Small intestine (tissue), 7 donors: ENCODE data around the gene FHIT. TPM values are rescaled to one million over a fixed set of nuclear protein-coding genes. Genes with fewer than 3 reads are reported as not detected.

Source experiments
- DNase-seq, 2 donors: peaks; one replicate each; pipeline versions ENCODE4 v3.0.0 to v3.0.0-alpha.2; 2013
- FAIRE-seq: peaks from 2 replicates; lab custom pipeline; 2012; peaks lifted over from hg19 to GRCh38; lab: Jason Lieb, UNC
- H3K27ac ChIP-seq, 3 donors: one replicate each; pipeline ENCODE4 v1.5.1; 2013; ENCODE audit warnings: low read length in 2 of 3, mild to moderate bottlenecking in 2 of 3, control low read depth in 1 of 3, inconsistent platforms in 1 of 3, low read depth in 1 of 3, moderate library complexity in 1 of 3
- H3K27me3 ChIP-seq, 3 donors: one replicate each; pipeline ENCODE4 v1.6.1; 2013; ENCODE audit warnings: low read length in 3 of 3, inconsistent platforms in 1 of 3; ENCODE audit not compliant: control insufficient read depth in 3 of 3, insufficient read depth in 3 of 3
- H3K36me3 ChIP-seq, 3 donors: one replicate each; pipeline ENCODE4 v1.6.1; 2013; ENCODE audit warnings: low read length in 3 of 3, inconsistent platforms in 1 of 3, low read depth in 1 of 3, mild to moderate bottlenecking in 1 of 3, moderate library complexity in 1 of 3; ENCODE audit not compliant: control insufficient read depth in 3 of 3, insufficient read depth in 2 of 3
- H3K4me1 ChIP-seq, 3 donors: one replicate each; pipeline ENCODE4 v1.6.1; 2013; ENCODE audit warnings: low read length in 2 of 3, inconsistent platforms in 1 of 3, low read depth in 1 of 3, mild to moderate bottlenecking in 1 of 3, moderate library complexity in 1 of 3; ENCODE audit not compliant: control insufficient read depth in 3 of 3, insufficient read depth in 2 of 3
- H3K4me3 ChIP-seq, 3 donors: one replicate each; pipeline ENCODE4 v1.5.1; 2013; ENCODE audit warnings: low read length in 3 of 3, control low read depth in 1 of 3, inconsistent platforms in 1 of 3, low read depth in 1 of 3, mild to moderate bottlenecking in 1 of 3, moderate library complexity in 1 of 3
- H3K9me3 ChIP-seq, 2 donors: one replicate each; pipeline ENCODE4 v1.6.1; 2013; ENCODE audit warnings: low read depth in 1 of 2, low read length in 1 of 2; ENCODE audit not compliant: control insufficient read depth in 2 of 2, insufficient read depth in 1 of 2
- WGBS, 3 donors: extraction: QIAGEN DNeasy Blood & Tissue Kit; methylation state at CpG; one replicate each; pipeline ENCODE4 v1.1.7; 2013; 5-methylcytosine and 5-hydroxymethylcytosine counted together
- polyA plus RNA-seq, 4 donors: library from polyadenylated mRNA; stranded (reverse) in 3 of 4; unstranded in 1 of 4; fragments of 200-250 nt in 3 of 4; fragments of 120-200 nt in 1 of 4; gene quantifications; one replicate each; pipeline versions ENCODE4 v1.2.1 to v1.2.3, GENCODE V29; 2013
- donor health status: healthy with polysubstance abuse.
- donor health status: control.
- donor health status: control.
- donor health status: Bipolar disorder and iron deficiency.
- donor health status: healthy.

FHIT gene
- polyA plus RNA-seq, 4 donors, result 4.4 to 30.4 (median 7.0) TPM

- no peak for FAIRE-seq
These were observed 422.2 kb downstream of the FHIT start for GRCh38 chr3:60829058-60829457.

GRCh38 chr3:60827666-60828065, 423.6 kb downstream of the FHIT start:
- FAIRE-seq (no peak), DNase-seq (no peak)
- Histone ChIP-seq H3K9me3 (peaks cover 0 to 3% of the 10 kb centered on the region in 2 donors), H3K27ac (no peak overlapping the region), H3K4me1 (no peaks in the 10 kb centered on the region), H3K4me3 (no peak overlapping the region), H3K27me3 (no peaks in the 10 kb centered on the region), H3K36me3 (no peaks in the 10 kb centered on the region)
- WGBS, 3 donors, result 74 to 80% (median 77%) methylated on average over 1 of the region's 1 CpG

More at GRCh38 chr3:60829058-60829457, 422.2 kb downstream of the FHIT start:
- 65 to 84% (median 78%) methylated on average over 1 of the region's 1 CpG for WGBS, 3 donors
- peaks cover 0 to 3% of the 10 kb centered on the region in 2 donors for H3K9me3 ChIP-seq
- no peak for DNase-seq
- H3K36me3 ChIP-seq, result no peaks in the 10 kb centered on the region
- no peak overlapping the region for H3K27ac ChIP-seq
- no peak overlapping the region for H3K4me3 ChIP-seq
- no peaks in the 10 kb centered on the region for H3K4me1 ChIP-seq
- no peaks in the 10 kb centered on the region for H3K27me3 ChIP-seq

- Histone ChIP-seq H3K36me3 (no peaks in the 10 kb centered on the region), H3K9me3 (peaks cover 0 to 3% of the 10 kb centered on the region in 2 donors), H3K4me1 (no peaks in the 10 kb centered on the region), H3K27ac (no peak overlapping the region), H3K27me3 (no peaks in the 10 kb centered on the region), H3K4me3 (no peak overlapping the region)
- WGBS, 3 donors, result 91 to 93% (median 92%) methylated on average over 6 of the region's 6 CpGs
- FAIRE-seq, result no peak
- no peak for DNase-seq
These were observed 424.7 kb downstream of the FHIT start for GRCh38 chr3:60826511-60826910.

- H3K4me3 ChIP-seq, result no peak overlapping the region
- no peaks in the 10 kb centered on the region for H3K4me1 ChIP-seq
- no peak overlapping the region for H3K27ac ChIP-seq
- FAIRE-seq (no peak), DNase-seq (no peak)
- WGBS, 3 donors, result 71 to 85% (median 77%) methylated on average over 2 of the region's 2 CpGs
- no peaks in the 10 kb centered on the region for H3K9me3 ChIP-seq
- no peaks in the 10 kb centered on the region for H3K27me3 ChIP-seq
- H3K36me3 ChIP-seq, result no peaks in the 10 kb centered on the region
These were observed 438.8 kb downstream of the FHIT start for GRCh38 chr3:60812502-60812901.

- Histone ChIP-seq H3K4me3 (no peak overlapping the region), H3K4me1 (no peaks in the 10 kb centered on the region), H3K27me3 (no peaks in the 10 kb centered on the region), H3K36me3 (no peaks in the 10 kb centered on the region), H3K9me3 (no peaks in the 10 kb centered on the region), H3K27ac (no peak overlapping the region)
- DNase-seq, result no peak
- WGBS, 3 donors, result 69 to 82% (median 77%) methylated on average over 4 of the region's 4 CpGs
- FAIRE-seq, result no peak
These were observed 440.4 kb downstream of the FHIT start for GRCh38 chr3:60810881-60811280.

GRCh38 chr3:60809857-60810610, 441.2 kb downstream of the FHIT start:
- H3K27ac ChIP-seq, result no peak overlapping the region
- DNase-seq, result peak; percentile 3 to 4
- no peak for FAIRE-seq
- 70 to 78% (median 74%) methylated on average over 4 of the region's 4 CpGs for WGBS, 3 donors
- no peaks in the 10 kb centered on the region for H3K4me1 ChIP-seq
- no peak overlapping the region for H3K4me3 ChIP-seq
- no peaks in the 10 kb centered on the region for H3K9me3 ChIP-seq
- no peaks in the 10 kb centered on the region for H3K27me3 ChIP-seq
- no peaks in the 10 kb centered on the region for H3K36me3 ChIP-seq

GRCh38 chr3:60803216-60804173, 447.8 kb downstream of the FHIT start:
- 93 to 95% (median 94%) methylated on average over 19 of the region's 19 CpGs for WGBS, 3 donors
- no peaks in the 10 kb centered on the region for H3K27me3 ChIP-seq
- no peak for FAIRE-seq

GRCh38 chr3:60801307-60801706, 449.9 kb downstream of the FHIT start:
- DNase-seq (no peak), FAIRE-seq (no peak)
- H3K27me3 ChIP-seq, result no peaks in the 10 kb centered on the region
- no peaks in the 10 kb centered on the region for H3K4me1 ChIP-seq
- no peaks in the 10 kb centered on the region for H3K9me3 ChIP-seq
- H3K36me3 ChIP-seq, result no peaks in the 10 kb centered on the region
- H3K27ac ChIP-seq, result no peak overlapping the region
- 84 to 100% (median 89%) methylated on average over 2 of the region's 2 CpGs for WGBS, 3 donors
- H3K4me3 ChIP-seq, result no peak overlapping the region

More at GRCh38 chr3:60803216-60804173, 447.8 kb downstream of the FHIT start:
- no peak for DNase-seq
- Histone ChIP-seq H3K4me3 (no peak overlapping the region), H3K9me3 (no peaks in the 10 kb centered on the region), H3K27ac (no peak overlapping the region), H3K36me3 (no peaks in the 10 kb centered on the region), H3K4me1 (no peaks in the 10 kb centered on the region)
